ENCODE measurements around the gene OR1J4. TPM values are rescaled to one million over a fixed set of nuclear protein-coding genes. Genes with fewer than 3 reads are reported as not detected.

The OR1J4 gene
- polyA plus RNA-seq, 1 donor, result not detected

Other genes with a start within 250 kb of the OR1J4 start
- gene PTGS1, start 148.1 kb upstream of the OR1J4 start, polyA plus RNA-seq (ENCODE audit: insufficient read length), result 4.7 TPM
- gene OR1J1, start 41.2 kb upstream of the OR1J4 start, polyA plus RNA-seq (ENCODE audit: insufficient read length), result not detected
- gene OR1J2, start 8.3 kb upstream of the OR1J4 start, polyA plus RNA-seq (ENCODE audit: insufficient read length), result not detected
- gene OR1N1, start 8.2 kb downstream of the OR1J4 start, polyA plus RNA-seq (ENCODE audit: insufficient read length), result not detected
- gene OR1N2, start 34.0 kb downstream of the OR1J4 start, polyA plus RNA-seq (ENCODE audit: insufficient read length), result not detected
- gene OR1L8, start 64.2 kb downstream of the OR1J4 start, polyA plus RNA-seq (ENCODE audit: insufficient read length), result 0.09 TPM
- not detected for gene OR1Q1, start 95.6 kb downstream of the OR1J4 start, polyA plus RNA-seq (ENCODE audit: insufficient read length)
- not detected for gene OR1B1, start 138.5 kb downstream of the OR1J4 start, polyA plus RNA-seq (ENCODE audit: insufficient read length)
- not detected for gene OR1L1, start 142.6 kb downstream of the OR1J4 start, polyA plus RNA-seq (ENCODE audit: insufficient read length)
- not detected for gene OR1L3, start 156.0 kb downstream of the OR1J4 start, polyA plus RNA-seq (ENCODE audit: insufficient read length)
- not detected for gene OR1L4, start 204.8 kb downstream of the OR1J4 start, polyA plus RNA-seq (ENCODE audit: insufficient read length)
- gene OR1L6, start 223.2 kb downstream of the OR1J4 start, polyA plus RNA-seq (ENCODE audit: insufficient read length), result not detected